IMR-90 (cell line): Measurements from ENCODE around the gene CCDC17. TPM values are rescaled to one million over a fixed set of nuclear protein-coding genes. Genes with fewer than 3 reads are reported as not detected.

ENCODE experiments used
- ATAC-seq: fragments of 200-7000 bp; cut with Tn5 transposase; 2 replicates; pipeline ENCODE4 v1.9.1; 2020; ENCODE audit warnings: low read depth, mild to moderate bottlenecking, moderate library complexity
- BruUV-seq: library from RNA; stranded (reverse); fragments of 400-500 nt; replicated peaks from 2 replicates; lab custom pipeline; 2021; lab: Mats Ljungman, UMichigan
- CTCF ChIA-PET: fragments of 300-600 bp; formaldehyde crosslinking; extraction: SDS; loops from one replicate; lab custom pipeline; 2021; ENCODE audit warnings: antibody characterized with exemption; lab: Yijun Ruan, JAX
- POLR2A ChIA-PET: fragments of 300-600 bp; sonication (Branson Sonifier 250); formaldehyde crosslinking; loops from one replicate; lab custom pipeline; 2022; ENCODE audit warnings: antibody characterized with exemption; ENCODE audit not compliant: unreplicated experiment; lab: Charles Lee
- DNase-seq: peaks from one replicate; pipeline ENCODE4 v3.0.0; 2013
- H2AFZ ChIP-seq: replicated peaks from 2 replicates; pipeline ENCODE3; 2013; ENCODE audit warnings: low read length, mild to moderate bottlenecking; ENCODE audit not compliant: poor library complexity
- H2AK5ac ChIP-seq: 2 replicates; pipeline ENCODE4 v1.6.1; 2013; ENCODE audit warnings: low read depth, low read length, inconsistent platforms
- H2AK9ac ChIP-seq: replicated peaks from 2 replicates; pipeline ENCODE3; 2013; ENCODE audit warnings: mild to moderate bottlenecking, low read depth, low read length, moderate library complexity; ENCODE audit not compliant: poor library complexity
- H2BK120ac ChIP-seq: 2 replicates; pipeline ENCODE4 v1.6.1; 2013; ENCODE audit warnings: low read depth, low read length, inconsistent platforms
- H2BK15ac ChIP-seq: 3 replicates; pipeline ENCODE4 v1.6.1; 2013; ENCODE audit warnings: low read depth, low read length, inconsistent platforms
- H2BK20ac ChIP-seq: 2 replicates; pipeline ENCODE4 v1.6.1; 2013; ENCODE audit warnings: low read depth, mild to moderate bottlenecking, inconsistent platforms, low read length, moderate library complexity
- H2BK5ac ChIP-seq: 2 replicates; pipeline ENCODE4 v1.6.1; 2013; ENCODE audit warnings: mild to moderate bottlenecking, low read depth, low read length, inconsistent platforms; ENCODE audit not compliant: poor library complexity, severe bottlenecking
- H3K14ac ChIP-seq: replicated peaks from 2 replicates; pipeline ENCODE4 v1.6.1; 2013; ENCODE audit warnings: low read depth, low read length, inconsistent platforms
- H3K18ac ChIP-seq: 2 replicates; pipeline ENCODE4 v1.6.1; 2013; ENCODE audit warnings: low read depth, low read length, control low read depth
- H3K23ac ChIP-seq: 2 replicates; pipeline ENCODE4 v1.6.1; 2013; ENCODE audit warnings: low read depth, low read length, inconsistent platforms
- H3K27ac ChIP-seq: 2 replicates; pipeline ENCODE4 v1.5.1; 2013; ENCODE audit warnings: mild to moderate bottlenecking, control low read depth, low read length; ENCODE audit not compliant: insufficient read depth
- H3K27me3 ChIP-seq: 2 replicates; pipeline ENCODE4 v1.6.1; 2013; ENCODE audit warnings: low read length; ENCODE audit not compliant: control insufficient read depth, insufficient read depth
- H3K36me3 ChIP-seq: 2 replicates; pipeline ENCODE4 v1.6.1; 2013; ENCODE audit warnings: low read length, mixed read lengths; ENCODE audit not compliant: control insufficient read depth, insufficient read depth
- H3K4ac ChIP-seq: 2 replicates; pipeline ENCODE4 v1.6.1; 2013; ENCODE audit warnings: low read depth, low read length, inconsistent platforms
- H3K4me1 ChIP-seq: 2 replicates; pipeline ENCODE4 v1.6.1; 2013; ENCODE audit warnings: low read length, mixed read lengths; ENCODE audit not compliant: control insufficient read depth, insufficient read depth
- H3K4me2 ChIP-seq: 2 replicates; pipeline ENCODE4 v1.6.1; 2013; ENCODE audit warnings: low read depth, mild to moderate bottlenecking, control low read depth, low read length, moderate library complexity
- H3K4me3 ChIP-seq: 2 replicates; pipeline ENCODE4 v1.5.1; 2013; ENCODE audit warnings: low read depth, mild to moderate bottlenecking, control low read depth, low read length, moderate library complexity; ENCODE audit not compliant: insufficient read depth
- H3K56ac ChIP-seq: 2 replicates; pipeline ENCODE4 v1.6.1; 2013; ENCODE audit warnings: low read length, inconsistent platforms; ENCODE audit not compliant: insufficient read depth; ENCODE audit errors: extremely low read depth
- H3K79me1 ChIP-seq, 2 experiments: 2 replicates each; pipeline ENCODE4 v1.6.1; 2013; ENCODE audit warnings: low read length in 2 of 2, inconsistent platforms in 1 of 2, low read depth in 1 of 2
- H3K9ac ChIP-seq: 2 replicates; pipeline ENCODE4 v1.6.1; 2013; ENCODE audit warnings: low read depth, low read length, control low read depth
- H3K9me1 ChIP-seq: 2 replicates; pipeline ENCODE4 v1.6.1; 2013; ENCODE audit warnings: low read length, inconsistent platforms; ENCODE audit not compliant: insufficient read depth
- H3K9me3 ChIP-seq: 2 replicates; pipeline ENCODE4 v1.6.1; 2013; ENCODE audit warnings: low read length; ENCODE audit not compliant: control insufficient read depth, insufficient read depth
- H4K20me1 ChIP-seq: 2 replicates; pipeline ENCODE4 v1.6.1; 2013; ENCODE audit warnings: low read length, inconsistent platforms; ENCODE audit not compliant: insufficient read depth
- H4K5ac ChIP-seq: 2 replicates; pipeline ENCODE4 v1.6.1; 2013; ENCODE audit warnings: mild to moderate bottlenecking, low read depth, low read length, control low read depth
- H4K8ac ChIP-seq, 2 experiments: 2 replicates each; pipeline ENCODE4 v1.6.1; 2013; ENCODE audit warnings: low read depth in 2 of 2, low read length in 2 of 2, control low read depth in 1 of 2, inconsistent platforms in 1 of 2
- H4K91ac ChIP-seq: 2 replicates; pipeline ENCODE4 v1.6.1; 2013; ENCODE audit warnings: low read depth, low read length, inconsistent platforms; ENCODE audit not compliant: insufficient read depth
- BHLHE40 ChIP-seq: fragments of 150-350 bp; IDR thresholded peaks from 2 replicates; pipeline ENCODE4 v1.6.1; 2016; ENCODE audit warnings: mild to moderate bottlenecking, low read depth, low read length
- CEBPB ChIP-seq: IDR thresholded peaks from 2 replicates; pipeline ENCODE4 v1.6.1; 2012; ENCODE audit warnings: low read depth, low read length, improper control_type of control experiment
- CHD1 ChIP-seq: IDR thresholded peaks from 2 replicates; pipeline ENCODE4 v1.6.1; 2012; ENCODE audit warnings: low read depth, low read length, improper control_type of control experiment
- CTCF ChIP-seq: conservative IDR thresholded peaks from 2 replicates; pipeline ENCODE4 v1.5.1; 2012; ENCODE audit warnings: mild to moderate bottlenecking, low read depth, low read length, improper control_type of control experiment
- MAZ ChIP-seq: IDR thresholded peaks from 2 replicates; pipeline ENCODE4 v1.6.1; 2012; ENCODE audit warnings: low read depth, mild to moderate bottlenecking, low read length, improper control_type of control experiment, moderate library complexity, borderline replicate concordance
- MXI1 ChIP-seq: IDR thresholded peaks from 2 replicates; pipeline ENCODE4 v1.6.1; 2012; ENCODE audit warnings: low read depth, mild to moderate bottlenecking, low read length, moderate library complexity, borderline replicate concordance
- NFE2L2 ChIP-seq: fragments of 150-350 bp; IDR thresholded peaks from 2 replicates; pipeline ENCODE4 v1.6.1; 2016; ENCODE audit warnings: low read depth, mild to moderate bottlenecking, low read length
- RAD21 ChIP-seq: IDR thresholded peaks from 2 replicates; pipeline ENCODE4 v1.6.1; 2012; ENCODE audit warnings: low read length, improper control_type of control experiment
- RCOR1 ChIP-seq: IDR thresholded peaks from 2 replicates; pipeline ENCODE4 v1.6.1; 2012; ENCODE audit warnings: mild to moderate bottlenecking, low read length, improper control_type of control experiment; ENCODE audit not compliant: insufficient replicate concordance
- RFX5 ChIP-seq: IDR thresholded peaks from 2 replicates; pipeline ENCODE4 v1.8.0; 2012; ENCODE audit warnings: low read depth, mild to moderate bottlenecking, low read length, moderate library complexity
- SMC3 ChIP-seq: fragments of 150-350 bp; IDR thresholded peaks from 2 replicates; pipeline ENCODE4 v1.6.1; 2016; ENCODE audit warnings: low read depth, mild to moderate bottlenecking, antibody characterized with exemption, low read length, moderate library complexity
- USF2 ChIP-seq: fragments of 150-350 bp; IDR thresholded peaks from 2 replicates; pipeline ENCODE4 v1.6.1; 2017; ENCODE audit warnings: mild to moderate bottlenecking, antibody characterized with exemption, low read length, low read depth
- WGBS, 2 experiments: methylation state at CpG; one replicate each; pipeline versions ENCODE4 v1.1.5 to v1.1.7; 2013; ENCODE audit warnings: missing lambda C conversion rate in 2 of 2; ENCODE audit not compliant: insufficient read length in 1 of 2; ENCODE audit errors: extremely low coverage in 2 of 2; 5-methylcytosine and 5-hydroxymethylcytosine counted together
- dilution Hi-C: fragments of 300-500 bp; cut with HindIII; formaldehyde crosslinking; loops from one replicate; pipeline ENCODE4 v1.14.3; 2018; ENCODE audit warnings: low sequenced_read_pairs; ENCODE audit not compliant: unreplicated experiment
- in situ Hi-C: fragments of 300-500 bp; cut with MboI; formaldehyde crosslinking; loops from 3 replicates; pipeline ENCODE4 v1.14.3; 2019; ENCODE audit warnings: low sequenced_read_pairs, inconsistent platforms, mixed read lengths
- intact Hi-C: fragments of 100-400 bp; cut with micrococcal nuclease; formaldehyde crosslinking; loops from 2 replicates; pipeline ENCODE4 v1.10.0; 2022
- polyA plus RNA-seq, 3 experiments: library from polyadenylated mRNA; depleted of rRNA; stranded (reverse); fragments of >200 nt; gene quantifications; 2 replicates each; pipeline ENCODE4 v1.2.3, GENCODE V29; 2012; ENCODE audit warnings: low replicate concordance in 1 of 3
- total RNA-seq: library from RNA; depleted of rRNA; stranded (reverse); fragments of >200 nt; gene quantifications from 2 replicates; pipeline ENCODE4 v1.2.3, GENCODE V29; 2012
- TF ChIP-seq, protein P1 (sequence below): fragments of 150-350 bp; IDR thresholded peaks from 2 replicates; pipeline ENCODE4 v1.6.1; 2016; ENCODE audit warnings: low read depth, mild to moderate bottlenecking, low read length, moderate library complexity, borderline replicate concordance

Gene CCDC17
- total and polyA plus RNA-seq, 2 of the 4 experiments (the other 2 are of a cell fraction): 0.18 to 0.26 TPM

- POLR2A ChIA-PET: no interaction called here
- H3K27me3 ChIP-seq: no peaks in the 10 kb centered on the region
- no peak overlapping the region for H3K56ac ChIP-seq
- dilution Hi-C loops: no loop called here
- H3K9me3 ChIP-seq: no peaks in the 10 kb centered on the region
- WGBS, 2 experiments: 94% methylated on average over 2 of the region's 5 CpGs; no CpG with 5 or more reads in 1 of the 2 experiments
- no peak overlapping the region for H2BK120ac ChIP-seq
- no peak overlapping the region for H3K4ac ChIP-seq
- H3K79me1 ChIP-seq: peaks cover 14 to 15% of the 10 kb centered on the region in 2 experiments; a peak in 3 of 4 replicates
- DNase-seq (no peak), ATAC-seq (no peak)
- H3K18ac ChIP-seq: no peak overlapping the region
- no peak overlapping the region for H3K27ac ChIP-seq
- H3K9ac ChIP-seq: no peak overlapping the region
- H4K20me1 ChIP-seq: no peaks in the 10 kb centered on the region; the same call in 1 of the 2 replicates
- in situ Hi-C loops: no loop called here
- no peak overlapping the region for H2AK9ac ChIP-seq
- no peak overlapping the region for H4K8ac ChIP-seq
- H2BK20ac ChIP-seq: no peak overlapping the region
- intact Hi-C loops: no loop called here
- H3K14ac ChIP-seq: no peak overlapping the region
- H2BK15ac ChIP-seq: no peak overlapping the region
- no peak overlapping the region for H3K4me2 ChIP-seq
- no peak overlapping the region for H2BK5ac ChIP-seq
- no peak overlapping the region for H4K91ac ChIP-seq
- no peak overlapping the region for H2AK5ac ChIP-seq
- peaks cover 22% of the 10 kb centered on the region for H3K36me3 ChIP-seq
- no peak overlapping the region for H2AFZ ChIP-seq
- H3K9me1 ChIP-seq: no peaks in the 10 kb centered on the region; the same call in 1 of the 2 replicates
- no peak overlapping the region for H3K4me3 ChIP-seq
- H3K4me1 ChIP-seq: no peaks in the 10 kb centered on the region
- CTCF ChIA-PET: no interaction called here
- H3K23ac ChIP-seq: no peak overlapping the region
- no peak overlapping the region for H4K5ac ChIP-seq
- BruUV-seq: no TSS peak
- TF ChIP-seq NFE2L2 (no peak), CEBPB (no peak), RAD21 (no peak), RCOR1 (no peak), RFX5 (no peak), MXI1 (no peak), CTCF (no peak), USF2 (no peak), MAZ (no peak), SMC3 (no peak), BHLHE40 (no peak), CHD1 (no peak)
- TF ChIP-seq, protein P1, sequence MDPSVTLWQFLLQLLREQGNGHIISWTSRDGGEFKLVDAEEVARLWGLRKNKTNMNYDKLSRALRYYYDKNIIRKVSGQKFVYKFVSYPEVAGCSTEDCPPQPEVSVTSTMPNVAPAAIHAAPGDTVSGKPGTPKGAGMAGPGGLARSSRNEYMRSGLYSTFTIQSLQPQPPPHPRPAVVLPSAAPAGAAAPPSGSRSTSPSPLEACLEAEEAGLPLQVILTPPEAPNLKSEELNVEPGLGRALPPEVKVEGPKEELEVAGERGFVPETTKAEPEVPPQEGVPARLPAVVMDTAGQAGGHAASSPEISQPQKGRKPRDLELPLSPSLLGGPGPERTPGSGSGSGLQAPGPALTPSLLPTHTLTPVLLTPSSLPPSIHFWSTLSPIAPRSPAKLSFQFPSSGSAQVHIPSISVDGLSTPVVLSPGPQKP: no peak
Observed at GRCh38 chr1:45608175-45609156, 15.4 kb downstream of the CCDC17 start.
